Neural cell (in vitro differentiated cells): Measurements from ENCODE around the gene ARHGEF4. TPM values are rescaled to one million over a fixed set of nuclear protein-coding genes. Genes with fewer than 3 reads are reported as not detected.
A peak's percentile ranks its signal among the peaks of the same experiment; 100 is the strongest.

Source experiments
- H2AFZ ChIP-seq: fragments of 200-600, 300-800 bp; sonication (generic), shearing (Covaris generic); 2 replicates; pipeline ENCODE4 v1.6.0; 2014; ENCODE audit warnings: low read depth, mild to moderate bottlenecking, antibody characterized with exemption, low read length, moderate library complexity
- H3F3A ChIP-seq: fragments of 200-600 bp; shearing (Covaris generic); 2 replicates; pipeline ENCODE4 v1.6.1; 2016; ENCODE audit warnings: mild to moderate bottlenecking, moderate library complexity, mixed read lengths, antibody characterized with exemption, low read length; ENCODE audit not compliant: insufficient read depth, poor library complexity, severe bottlenecking
- H3K27ac ChIP-seq: fragments of 200-600, 300-800 bp; sonication (generic), shearing (Covaris generic); 2 replicates; pipeline ENCODE4 v1.5.1; 2014; ENCODE audit warnings: mild to moderate bottlenecking, low read length, moderate library complexity
- H3K27me3 ChIP-seq: fragments of 300-800, 200-600 bp; sonication (generic), shearing (Covaris generic); 2 replicates; pipeline ENCODE4 v1.6.0; 2014; ENCODE audit warnings: mild to moderate bottlenecking, low read depth, low read length, moderate library complexity; ENCODE audit not compliant: insufficient read depth
- H3K36me3 ChIP-seq: fragments of 300-800, 200-600 bp; sonication (generic), shearing (Covaris generic); 2 replicates; pipeline ENCODE4 v1.5.1; 2014; ENCODE audit warnings: mild to moderate bottlenecking, antibody characterized with exemption, low read length, moderate library complexity; ENCODE audit not compliant: insufficient read depth
- H3K4me2 ChIP-seq: fragments of 300-800, 200-600 bp; sonication (generic), shearing (Covaris generic); 2 replicates; pipeline ENCODE4 v1.6.0; 2014; ENCODE audit warnings: mild to moderate bottlenecking, low read length
- H3K4me3 ChIP-seq: fragments of 300-800, 200-600 bp; sonication (generic), shearing (Covaris generic); 2 replicates; pipeline ENCODE4 v1.5.1; 2014; ENCODE audit warnings: mild to moderate bottlenecking, low read length, moderate library complexity
- H3K79me2 ChIP-seq: fragments of 200-600 bp; shearing (Covaris generic); replicated peaks from 2 replicates; pipeline ENCODE4 v1.6.0; 2014; ENCODE audit warnings: mild to moderate bottlenecking, low read length, moderate library complexity; ENCODE audit not compliant: insufficient read depth
- H3K9ac ChIP-seq: fragments of 300-800, 200-600 bp; sonication (generic), shearing (Covaris generic); 2 replicates; pipeline ENCODE4 v1.6.1; 2016; ENCODE audit warnings: mild to moderate bottlenecking, low read length, mixed read lengths
- H3K9me2 ChIP-seq: fragments of 200-600 bp; shearing (Covaris generic); 2 replicates; pipeline ENCODE4 v1.6.1; 2016; ENCODE audit warnings: mild to moderate bottlenecking, low read length, mixed read lengths; ENCODE audit not compliant: insufficient read depth
- H3K9me3 ChIP-seq: fragments of 200-600, 300-800 bp; sonication (generic), shearing (Covaris generic); 2 replicates; pipeline ENCODE4 v1.6.1; 2016; ENCODE audit warnings: mild to moderate bottlenecking, mixed run types, low read length, moderate library complexity, mixed read lengths
- H4K20me1 ChIP-seq: fragments of 200-600 bp; shearing (Covaris generic); 2 replicates; pipeline ENCODE4 v1.6.1; 2016; ENCODE audit warnings: mild to moderate bottlenecking, mixed run types; ENCODE audit not compliant: insufficient read depth
- CTCF ChIP-seq: fragments of 450-650 bp; IDR thresholded peaks from 2 replicates; pipeline ENCODE4 v1.5.1; 2014; ENCODE audit warnings: antibody characterized with exemption, mild to moderate bottlenecking, moderate library complexity; ENCODE audit not compliant: poor library complexity, severe bottlenecking
- EP300 ChIP-seq: fragments of 450-650 bp; conservative IDR thresholded peaks from 2 replicates; pipeline ENCODE4 v1.6.1; 2014; ENCODE audit warnings: antibody characterized with exemption, mild to moderate bottlenecking, moderate library complexity; ENCODE audit not compliant: poor library complexity, severe bottlenecking
- EZH2 ChIP-seq: fragments of 200-600, 300-800 bp; shearing (Covaris generic), sonication (generic); IDR thresholded peaks from 2 replicates; pipeline ENCODE4 v1.6.1; 2014; ENCODE audit warnings: antibody characterized with exemption, low read length, borderline replicate concordance, mild to moderate bottlenecking; ENCODE audit not compliant: insufficient read depth, poor library complexity, severe bottlenecking
- MXI1 ChIP-seq: fragments of 450-650 bp; conservative IDR thresholded peaks from 2 replicates; pipeline ENCODE4 v1.6.1; 2014; ENCODE audit warnings: antibody characterized with exemption, mild to moderate bottlenecking; ENCODE audit not compliant: poor library complexity, severe bottlenecking
- POLR2AphosphoS5 ChIP-seq: IDR thresholded peaks from 2 replicates; pipeline ENCODE4 v1.6.1; 2012
- RAD21 ChIP-seq: fragments of 450-650 bp; conservative IDR thresholded peaks from 2 replicates; pipeline ENCODE4 v1.6.1; 2014; ENCODE audit warnings: antibody characterized with exemption, mild to moderate bottlenecking, moderate library complexity
- SMC3 ChIP-seq: fragments of 450-650 bp; conservative IDR thresholded peaks from 2 replicates; pipeline ENCODE4 v1.6.1; 2014; ENCODE audit warnings: antibody characterized with exemption, mild to moderate bottlenecking, moderate library complexity; ENCODE audit not compliant: poor library complexity
- TAF1 ChIP-seq: IDR thresholded peaks from 2 replicates; pipeline ENCODE4 v1.6.1; 2012; ENCODE audit warnings: low read depth
- polyA plus RNA-seq: library from polyadenylated mRNA; depleted of rRNA; stranded (reverse); fragments of >200 nt; gene quantifications from 2 replicates; pipeline ENCODE4 v1.2.3, GENCODE V29; 2014
- TF ChIP-seq, protein P1 (sequence below): IDR thresholded peaks from 2 replicates; pipeline ENCODE4 v1.6.1; 2012; ENCODE audit warnings: borderline replicate concordance

Gene ARHGEF4
- polyA plus RNA-seq, 1 donor from 2014 or later = 45.9 TPM

DNA sequence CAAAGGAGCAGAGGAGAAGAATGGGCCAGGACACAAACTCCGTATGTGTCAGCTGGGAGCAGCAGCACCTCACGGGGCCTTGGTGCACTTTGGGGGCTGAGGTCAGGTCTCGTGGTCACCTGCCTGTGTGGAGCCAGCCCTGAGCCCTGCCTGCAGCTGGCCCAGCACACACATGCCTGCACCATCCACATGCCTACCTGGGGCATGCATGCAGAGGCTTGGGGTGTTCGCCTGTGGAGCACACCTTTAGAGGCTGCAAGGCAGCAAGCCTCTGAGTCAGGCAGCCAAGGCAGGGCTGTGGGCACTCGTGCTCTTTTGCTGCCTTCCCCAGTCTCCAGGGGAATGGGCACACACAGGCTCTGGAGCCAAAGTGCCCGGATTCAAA, 36.0 kb downstream of the ARHGEF4 start:
- Histone ChIP-seq H3K79me2 (no peaks in the 10 kb centered on the region), H2AFZ (no peak overlapping the region), H3K9me2 (no peaks in the 10 kb centered on the region), H3K27ac (no peak overlapping the region), H3K36me3 (no peaks in the 10 kb centered on the region), H3K9ac (no peak overlapping the region), H4K20me1 (no peaks in the 10 kb centered on the region), H3K9me3 (no peaks in the 10 kb centered on the region), H3K4me3 (no peak overlapping the region), H3K4me2 (no peak overlapping the region), H3F3A (no peaks in the 10 kb centered on the region), H3K27me3 (no peaks in the 10 kb centered on the region)
- TF ChIP-seq MXI1 = no peak
- TF ChIP-seq RAD21 = no peak
- TF ChIP-seq, protein P1, sequence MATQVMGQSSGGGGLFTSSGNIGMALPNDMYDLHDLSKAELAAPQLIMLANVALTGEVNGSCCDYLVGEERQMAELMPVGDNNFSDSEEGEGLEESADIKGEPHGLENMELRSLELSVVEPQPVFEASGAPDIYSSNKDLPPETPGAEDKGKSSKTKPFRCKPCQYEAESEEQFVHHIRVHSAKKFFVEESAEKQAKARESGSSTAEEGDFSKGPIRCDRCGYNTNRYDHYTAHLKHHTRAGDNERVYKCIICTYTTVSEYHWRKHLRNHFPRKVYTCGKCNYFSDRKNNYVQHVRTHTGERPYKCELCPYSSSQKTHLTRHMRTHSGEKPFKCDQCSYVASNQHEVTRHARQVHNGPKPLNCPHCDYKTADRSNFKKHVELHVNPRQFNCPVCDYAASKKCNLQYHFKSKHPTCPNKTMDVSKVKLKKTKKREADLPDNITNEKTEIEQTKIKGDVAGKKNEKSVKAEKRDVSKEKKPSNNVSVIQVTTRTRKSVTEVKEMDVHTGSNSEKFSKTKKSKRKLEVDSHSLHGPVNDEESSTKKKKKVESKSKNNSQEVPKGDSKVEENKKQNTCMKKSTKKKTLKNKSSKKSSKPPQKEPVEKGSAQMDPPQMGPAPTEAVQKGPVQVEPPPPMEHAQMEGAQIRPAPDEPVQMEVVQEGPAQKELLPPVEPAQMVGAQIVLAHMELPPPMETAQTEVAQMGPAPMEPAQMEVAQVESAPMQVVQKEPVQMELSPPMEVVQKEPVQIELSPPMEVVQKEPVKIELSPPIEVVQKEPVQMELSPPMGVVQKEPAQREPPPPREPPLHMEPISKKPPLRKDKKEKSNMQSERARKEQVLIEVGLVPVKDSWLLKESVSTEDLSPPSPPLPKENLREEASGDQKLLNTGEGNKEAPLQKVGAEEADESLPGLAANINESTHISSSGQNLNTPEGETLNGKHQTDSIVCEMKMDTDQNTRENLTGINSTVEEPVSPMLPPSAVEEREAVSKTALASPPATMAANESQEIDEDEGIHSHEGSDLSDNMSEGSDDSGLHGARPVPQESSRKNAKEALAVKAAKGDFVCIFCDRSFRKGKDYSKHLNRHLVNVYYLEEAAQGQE = no peak
- TF ChIP-seq EP300 = no peak
- no peak for TF ChIP-seq SMC3
- no peak for TF ChIP-seq EZH2
- no peak for TF ChIP-seq POLR2AphosphoS5
- TF ChIP-seq TAF1 = no peak
- no peak for TF ChIP-seq CTCF

DNA sequence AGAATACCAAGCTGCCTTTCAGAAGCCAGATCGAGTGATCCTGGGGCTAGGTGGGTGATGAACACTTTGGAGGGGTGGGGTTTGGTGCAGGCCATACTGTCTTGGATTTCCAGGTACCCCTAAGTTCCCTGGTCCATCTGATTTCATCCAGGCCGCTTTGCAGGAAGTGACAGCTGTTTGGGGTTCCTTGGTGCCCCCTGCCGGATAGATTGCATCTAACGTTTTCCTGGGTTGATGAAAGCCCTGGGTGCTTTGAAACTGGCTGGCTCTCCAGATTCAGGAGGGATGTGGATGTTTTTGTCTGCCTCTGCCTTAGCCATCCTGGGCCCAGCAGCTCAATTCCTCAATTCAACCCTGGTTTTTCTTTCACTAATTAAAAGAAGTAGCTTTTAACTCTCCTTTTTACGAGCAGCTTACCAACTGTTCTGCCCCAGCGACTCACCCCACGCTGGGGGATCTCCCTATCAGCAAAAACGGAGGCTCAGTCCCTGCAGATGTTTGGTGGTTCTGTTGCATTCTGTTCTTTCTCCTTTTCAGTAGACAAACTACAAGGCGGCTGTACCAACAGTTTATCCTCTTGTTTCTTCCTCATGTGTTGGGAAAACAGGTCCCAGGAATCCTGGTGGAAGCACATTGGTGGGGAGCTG, 37.1 kb downstream of the ARHGEF4 start:
- Histone ChIP-seq H3K4me2 (no peak overlapping the region), H3K79me2 (no peaks in the 10 kb centered on the region), H3K9me3 (no peaks in the 10 kb centered on the region), H2AFZ (no peak overlapping the region), H3K9ac (no peak overlapping the region), H4K20me1 (no peaks in the 10 kb centered on the region), H3K27me3 (no peaks in the 10 kb centered on the region), H3F3A (no peaks in the 10 kb centered on the region), H3K4me3 (no peak overlapping the region), H3K36me3 (no peaks in the 10 kb centered on the region), H3K9me2 (no peaks in the 10 kb centered on the region), H3K27ac (no peak overlapping the region)
- TF ChIP-seq EP300 (no peak), CTCF (peak; percentile 65), SMC3 (peak; percentile 68), EZH2 (no peak), TAF1 (no peak), POLR2AphosphoS5 (no peak), MXI1 (no peak), RAD21 (peak; percentile 58)
- TF ChIP-seq, protein P1 = no peak
